ENCODE results near the gene TP53I11. TPM values are rescaled to one million over a fixed set of nuclear protein-coding genes. Genes with fewer than 3 reads are reported as not detected.

Gene TP53I11
- total and polyA plus RNA-seq, 9 of the 15 experiments (the other 6 are each of a cell fraction or from before 2014, with no cell fraction given), result 0.14 to 2.5 (median 1.2) TPM; not detected in 2

DNA sequence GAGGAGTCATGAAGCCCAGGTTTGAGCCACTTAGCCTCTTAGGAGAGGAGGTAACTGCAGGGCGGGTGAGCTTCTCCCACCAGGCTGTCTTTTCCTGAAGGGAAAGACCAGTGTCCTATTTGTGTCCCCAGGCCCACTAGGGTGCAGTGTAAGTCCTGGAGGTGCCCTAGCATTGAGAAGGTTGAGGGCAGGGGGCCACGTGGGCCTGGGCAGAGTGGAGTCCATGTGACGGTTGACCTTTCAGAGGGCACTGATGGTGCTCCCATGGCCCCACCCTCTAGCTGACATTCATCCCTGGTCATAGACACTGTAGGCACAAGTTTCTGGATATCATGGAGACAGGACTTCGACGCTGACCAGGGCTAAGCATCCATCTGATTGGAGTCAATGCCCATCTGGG is 44.1 kb upstream of the TP53I11 start:
- Histone ChIP-seq H3K4me3 (no peak overlapping the region), H3K36me3 (ENCODE audit: control insufficient read depth, insufficient read depth, low read length) (no peaks in the 10 kb centered on the region), H4K20me1 (replicated peaks; ENCODE audit: control insufficient read depth, insufficient read depth, low read length) (no peaks in the 10 kb centered on the region), H3K4me1 (replicated peaks in 1 of 2; ENCODE audit: control insufficient read depth in 2 of 2, insufficient read depth in 2 of 2, low read length in 2 of 2) (no peaks in the 10 kb centered on the region), H3K9me3 (replicated peaks; ENCODE audit: control insufficient read depth, insufficient read depth, low read depth, low read length) (no peaks in the 10 kb centered on the region), H3K27ac (ENCODE audit: extremely low read depth, low read depth, low read length) (no peak overlapping the region), H2AFZ (ENCODE audit: low read depth, low read length) (no peak overlapping the region), H3K79me2 (ENCODE audit: control insufficient read depth, insufficient read depth, low read length) (no peaks in the 10 kb centered on the region), H3K4me2 (ENCODE audit: insufficient read depth, low read length) (no peak overlapping the region), H3K9me1 (ENCODE audit: control insufficient read depth, insufficient read depth, low read length) (no peaks in the 10 kb centered on the region), H3K27me3 (ENCODE audit: control insufficient read depth in 2 of 2, insufficient read depth in 2 of 2, low read length in 2 of 2) (peaks cover 13 to 28% of the 10 kb centered on the region in 2 experiments), H3K9ac (ENCODE audit: insufficient read depth in 1 of 2, low read depth in 2 of 2, low read length in 2 of 2) (no peak overlapping the region)
- intact Hi-C loops (cut with micrococcal nuclease) (no loop called here), in situ Hi-C loops (cut with MboI) (no loop called here)
- DNase-seq (ENCODE audit: extremely low read depth in 1 of 4, low spot score in 3 of 4) (no peak), FAIRE-seq (no peak), ATAC-seq (no peak)
- no TSS peak for BruUV-seq (replicated peaks)
- no peak for TF ChIP-seq PCBP2 (IDR thresholded peaks at IDR 0.05; ENCODE audit: low read depth, low read length, poor library complexity, severe bottlenecking)
- no peak for TF ChIP-seq TSC22D4 (tag; IDR thresholded peaks at IDR 0.05)
- TF ChIP-seq TEAD4 (IDR thresholded peaks at IDR 0.05; ENCODE audit: low read length), result no peak
- TF ChIP-seq TEAD4 (CRISPR knock-in tag; IDR thresholded peaks at IDR 0.05; ENCODE audit: borderline replicate concordance), result no peak
- no peak for TF ChIP-seq GATA2 (CRISPR knock-in tag; IDR thresholded peaks at IDR 0.05)
- TF ChIP-seq ZNF140 (CRISPR knock-in tag; IDR thresholded peaks at IDR 0.05), result no peak
- no peak for TF ChIP-seq NR2C2 (CRISPR knock-in tag; IDR thresholded peaks at IDR 0.05)
- no peak for TF ChIP-seq NR2C2 (tag; IDR thresholded peaks at IDR 0.05)
- TF ChIP-seq FUS (optimal IDR thresholded peaks at IDR 0.05; ENCODE audit: low read depth, low read length), result no peak
- TF ChIP-seq HNRNPL (IDR thresholded peaks at IDR 0.05; ENCODE audit: low read depth, low read length), result no peak
- no peak for TF ChIP-seq NFE2 (IDR thresholded peaks at IDR 0.05; ENCODE audit: low read depth)
- no peak for TF ChIP-seq HEY1 (CRISPR knock-in tag; IDR thresholded peaks at IDR 0.05; ENCODE audit: borderline replicate concordance)
- ChIA-PET POLR2A (interaction anchor here (0.5 kb wide), 1 partner anchor 221 kb away, joined by 3 read pairs; no protein-coding TSS in a partner anchor), CTCF (ENCODE audit: low intra/inter-chr PET ratio) (no interaction called here)
- WGBS (ENCODE audit: insufficient coverage, low coverage, missing lambda C conversion rate), result 0% methylated on average over 5 of the region's 5 CpGs

Measured in K562 (cell line).